Gastroesophageal sphincter (tissue), 3 donors: ENCODE measurements around the gene FNDC10.

Experiments used
- CTCF ChIP-seq, 4 experiments: fragments of 200-600 bp in 2 of 4; fragments of 450-650 bp in 2 of 4; sonication (generic) in 1 of 4; IDR thresholded peaks; one replicate each; pipeline ENCODE4 v1.5.1; 2017 to 2019; ENCODE audit warnings: antibody characterized with exemption in 4 of 4, mild to moderate bottlenecking in 2 of 4, moderate library complexity in 2 of 4
- EP300 ChIP-seq: sonication (generic); formaldehyde crosslinking; IDR thresholded peaks from one replicate; pipeline ENCODE4 v1.6.1; 2017; ENCODE audit warnings: antibody characterized with exemption, mild to moderate bottlenecking
- POLR2A ChIP-seq, 2 donors: fragments of 450-650 bp; IDR thresholded peaks; one replicate each; pipeline ENCODE4 v1.6.1; 2017; ENCODE audit warnings: antibody characterized with exemption in 2 of 2, mild to moderate bottlenecking in 2 of 2, moderate library complexity in 1 of 2
- POLR2AphosphoS5 ChIP-seq: sonication (generic); formaldehyde crosslinking; IDR thresholded peaks from one replicate; pipeline ENCODE4 v1.6.1; 2017; ENCODE audit warnings: antibody characterized with exemption

GRCh38 chr1:1567152-1567875 is 32.6 kb downstream of the FNDC10 start:
- TF ChIP-seq CTCF (IDR thresholded peaks at IDR 0.05), result no peak
- no peak for TF ChIP-seq POLR2A (IDR thresholded peaks at IDR 0.05)
- no peak for TF ChIP-seq POLR2AphosphoS5
- TF ChIP-seq EP300, result no peak
